ENCODE measurements around the gene ZNF780A. TPM values are rescaled to one million over a fixed set of nuclear protein-coding genes. Genes with fewer than 3 reads are reported as not detected.

Gene ZNF780A
- polyA plus RNA-seq, 3 donors: 9.8 to 14.1 (median 12.6) TPM

- Mint-ChIP-seq H3K9me3 (peaks cover 0 to 2% (median 0%) of the 10 kb centered on the region in 7 donors), H3K27me3 (ENCODE audit: low read depth in 3 of 3) (peaks cover 4 to 8% (median 8%) of the 10 kb centered on the region in 3 donors), H3K36me3 (peaks cover 16 to 17% of the 10 kb centered on the region in 2 donors), H3K4me3 (peak overlapping the region; percentile 99 to 100), H3K4me1 (peaks cover 41% of the 10 kb centered on the region), H3K27ac (peak overlapping the region in 2 of 7 donors; percentile 24 to 97)
- H3K27me3 ChIP-seq (ENCODE audit: control insufficient read depth in 2 of 2, insufficient read depth in 2 of 2, low read length in 2 of 2): peaks cover 0 to 5% of the 10 kb centered on the region in 2 donors
- H3K36me3 ChIP-seq (replicated peaks in 1 of 2; ENCODE audit: control insufficient read depth in 1 of 2, insufficient read depth in 2 of 2, low read length in 2 of 2): peaks cover 0 to 7% of the 10 kb centered on the region in 2 donors
- H2AFZ ChIP-seq (ENCODE audit: insufficient read depth, low read depth, low read length, poor library complexity, severe bottlenecking): peak overlapping the region; percentile 96
- intact Hi-C loops (cut with micrococcal nuclease): no loop called here
- H3K79me2 ChIP-seq (ENCODE audit: insufficient read depth, low read length): peaks cover 56% of the 10 kb centered on the region
- WGBS (ENCODE audit: insufficient coverage): 100% methylated on average over 1 of the region's 4 CpGs
- peak overlapping the region; percentile 84 to 95 (median 95) for H3K4me3 ChIP-seq (replicated peaks in 1 of 3; ENCODE audit: low read depth in 2 of 3, low read length in 3 of 3)
- no peaks in the 10 kb centered on the region for H3K9me3 ChIP-seq (replicated peaks in 1 of 2; ENCODE audit: control insufficient read depth in 1 of 2, insufficient read depth in 1 of 2, low read length in 2 of 2)
- no peak for DNase-seq
- peak overlapping the region; percentile 82 for H3K4me2 ChIP-seq (replicated peaks; ENCODE audit: extremely low read depth, low read length, poor library complexity, severe bottlenecking)
- H3K9ac ChIP-seq (ENCODE audit: insufficient read depth, low read length, poor library complexity, severe bottlenecking): peak overlapping the region; percentile 92
- H3K27ac ChIP-seq (ENCODE audit: low read depth in 1 of 2, low read length in 2 of 2): peak overlapping the region in 1 of 2 donors; percentile 96
- peaks cover 14 to 36% of the 10 kb centered on the region in 2 donors for H3K4me1 ChIP-seq (ENCODE audit: control insufficient read depth in 1 of 2, insufficient read depth in 2 of 2, low read length in 2 of 2)
- TF ChIP-seq CTCF (IDR thresholded peaks at IDR 0.05): no peak
- H4K20me1 ChIP-seq (ENCODE audit: insufficient read depth, low read length): peaks cover 47% of the 10 kb centered on the region
Measured at GRCh38 chr19:40089462-40089861, 1.3 kb downstream of the ZNF780A start.

GRCh38 chr19:40088299-40089047, 2.3 kb downstream of the ZNF780A start:
- WGBS (ENCODE audit: insufficient coverage): no CpG with 5 or more reads among the region's 5 CpGs
- Histone ChIP-seq H3K27me3 (ENCODE audit: control insufficient read depth in 2 of 2, insufficient read depth in 2 of 2, low read length in 2 of 2) (peaks cover 0 to 3% of the 10 kb centered on the region in 2 donors), H3K9me3 (replicated peaks in 1 of 2; ENCODE audit: control insufficient read depth in 1 of 2, insufficient read depth in 1 of 2, low read length in 2 of 2) (no peaks in the 10 kb centered on the region), H2AFZ (ENCODE audit: insufficient read depth, low read depth, low read length, poor library complexity, severe bottlenecking) (no peak overlapping the region), H3K4me2 (replicated peaks; ENCODE audit: extremely low read depth, low read length, poor library complexity, severe bottlenecking) (no peak overlapping the region), H3K27ac (ENCODE audit: low read depth in 1 of 2, low read length in 2 of 2) (no peak overlapping the region), H3K9ac (ENCODE audit: insufficient read depth, low read length, poor library complexity, severe bottlenecking) (no peak overlapping the region), H3K36me3 (replicated peaks in 1 of 2; ENCODE audit: control insufficient read depth in 1 of 2, insufficient read depth in 2 of 2, low read length in 2 of 2) (peaks cover 2 to 17% of the 10 kb centered on the region in 2 donors), H4K20me1 (ENCODE audit: insufficient read depth, low read length) (peaks cover 47% of the 10 kb centered on the region), H3K4me1 (ENCODE audit: control insufficient read depth in 1 of 2, insufficient read depth in 2 of 2, low read length in 2 of 2) (peaks cover 14 to 36% of the 10 kb centered on the region in 2 donors), H3K4me3 (replicated peaks in 1 of 3; ENCODE audit: low read depth in 2 of 3, low read length in 3 of 3) (no peak overlapping the region), H3K79me2 (ENCODE audit: insufficient read depth, low read length) (peaks cover 64% of the 10 kb centered on the region)
- no peak for TF ChIP-seq CTCF (IDR thresholded peaks at IDR 0.05)
- H3K36me3 Mint-ChIP-seq: peaks cover 23 to 27% of the 10 kb centered on the region in 2 donors
- H3K27ac Mint-ChIP-seq: no peak overlapping the region
- H3K9me3 Mint-ChIP-seq: peaks cover 0 to 2% (median 0%) of the 10 kb centered on the region in 7 donors
- no peak for DNase-seq
- peaks cover 41% of the 10 kb centered on the region for H3K4me1 Mint-ChIP-seq
- H3K27me3 Mint-ChIP-seq (ENCODE audit: low read depth in 3 of 3): peaks cover 2 to 4% (median 3%) of the 10 kb centered on the region in 3 donors
- intact Hi-C loops (cut with micrococcal nuclease): no loop called here
- peak overlapping the region in 1 of 2 donors; percentile 47 for H3K4me3 Mint-ChIP-seq

Measured in CD14-positive monocyte (primary cell).